IMR-90 (cell line): ENCODE data around the gene RPS6KB1. TPM values are rescaled to one million over a fixed set of nuclear protein-coding genes. Genes with fewer than 3 reads are reported as not detected.
"Not testable (repeated sequence)": the region's sequence is repeated elsewhere in the genome, so short reads cannot be mapped to it uniquely, and the experiment has no call there.

Experiments
- ATAC-seq: fragments of 200-7000 bp; cut with Tn5 transposase; 2 replicates; pipeline ENCODE4 v1.9.1; 2020; ENCODE audit warnings: low read depth, mild to moderate bottlenecking, moderate library complexity
- BruUV-seq: library from RNA; stranded (reverse); fragments of 400-500 nt; replicated peaks from 2 replicates; lab custom pipeline; 2021; lab: Mats Ljungman, UMichigan
- CTCF ChIA-PET: fragments of 300-600 bp; formaldehyde crosslinking; extraction: SDS; loops from one replicate; lab custom pipeline; 2021; ENCODE audit warnings: antibody characterized with exemption; lab: Yijun Ruan, JAX
- POLR2A ChIA-PET: fragments of 300-600 bp; sonication (Branson Sonifier 250); formaldehyde crosslinking; loops from one replicate; lab custom pipeline; 2022; ENCODE audit warnings: antibody characterized with exemption; ENCODE audit not compliant: unreplicated experiment; lab: Charles Lee
- DNase-seq: peaks from one replicate; pipeline ENCODE4 v3.0.0; 2013
- H2AFZ ChIP-seq: replicated peaks from 2 replicates; pipeline ENCODE3; 2013; ENCODE audit warnings: low read length, mild to moderate bottlenecking; ENCODE audit not compliant: poor library complexity
- H2AK5ac ChIP-seq: 2 replicates; pipeline ENCODE4 v1.6.1; 2013; ENCODE audit warnings: low read depth, low read length, inconsistent platforms
- H2AK9ac ChIP-seq: replicated peaks from 2 replicates; pipeline ENCODE3; 2013; ENCODE audit warnings: mild to moderate bottlenecking, low read depth, low read length, moderate library complexity; ENCODE audit not compliant: poor library complexity
- H2BK120ac ChIP-seq: 2 replicates; pipeline ENCODE4 v1.6.1; 2013; ENCODE audit warnings: low read depth, low read length, inconsistent platforms
- H2BK15ac ChIP-seq: 3 replicates; pipeline ENCODE4 v1.6.1; 2013; ENCODE audit warnings: low read depth, low read length, inconsistent platforms
- H2BK20ac ChIP-seq: 2 replicates; pipeline ENCODE4 v1.6.1; 2013; ENCODE audit warnings: low read depth, mild to moderate bottlenecking, inconsistent platforms, low read length, moderate library complexity
- H2BK5ac ChIP-seq: 2 replicates; pipeline ENCODE4 v1.6.1; 2013; ENCODE audit warnings: mild to moderate bottlenecking, low read depth, low read length, inconsistent platforms; ENCODE audit not compliant: poor library complexity, severe bottlenecking
- H3K14ac ChIP-seq: replicated peaks from 2 replicates; pipeline ENCODE4 v1.6.1; 2013; ENCODE audit warnings: low read depth, low read length, inconsistent platforms
- H3K18ac ChIP-seq: 2 replicates; pipeline ENCODE4 v1.6.1; 2013; ENCODE audit warnings: low read depth, low read length, control low read depth
- H3K23ac ChIP-seq: 2 replicates; pipeline ENCODE4 v1.6.1; 2013; ENCODE audit warnings: low read depth, low read length, inconsistent platforms
- H3K27ac ChIP-seq: 2 replicates; pipeline ENCODE4 v1.5.1; 2013; ENCODE audit warnings: mild to moderate bottlenecking, control low read depth, low read length; ENCODE audit not compliant: insufficient read depth
- H3K27me3 ChIP-seq: 2 replicates; pipeline ENCODE4 v1.6.1; 2013; ENCODE audit warnings: low read length; ENCODE audit not compliant: control insufficient read depth, insufficient read depth
- H3K36me3 ChIP-seq: 2 replicates; pipeline ENCODE4 v1.6.1; 2013; ENCODE audit warnings: low read length, mixed read lengths; ENCODE audit not compliant: control insufficient read depth, insufficient read depth
- H3K4ac ChIP-seq: 2 replicates; pipeline ENCODE4 v1.6.1; 2013; ENCODE audit warnings: low read depth, low read length, inconsistent platforms
- H3K4me1 ChIP-seq: 2 replicates; pipeline ENCODE4 v1.6.1; 2013; ENCODE audit warnings: low read length, mixed read lengths; ENCODE audit not compliant: control insufficient read depth, insufficient read depth
- H3K4me2 ChIP-seq: 2 replicates; pipeline ENCODE4 v1.6.1; 2013; ENCODE audit warnings: low read depth, mild to moderate bottlenecking, control low read depth, low read length, moderate library complexity
- H3K4me3 ChIP-seq: 2 replicates; pipeline ENCODE4 v1.5.1; 2013; ENCODE audit warnings: low read depth, mild to moderate bottlenecking, control low read depth, low read length, moderate library complexity; ENCODE audit not compliant: insufficient read depth
- H3K56ac ChIP-seq: 2 replicates; pipeline ENCODE4 v1.6.1; 2013; ENCODE audit warnings: low read length, inconsistent platforms; ENCODE audit not compliant: insufficient read depth; ENCODE audit errors: extremely low read depth
- H3K79me1 ChIP-seq, 2 experiments: 2 replicates each; pipeline ENCODE4 v1.6.1; 2013; ENCODE audit warnings: low read length in 2 of 2, inconsistent platforms in 1 of 2, low read depth in 1 of 2
- H3K9ac ChIP-seq: 2 replicates; pipeline ENCODE4 v1.6.1; 2013; ENCODE audit warnings: low read depth, low read length, control low read depth
- H3K9me1 ChIP-seq: 2 replicates; pipeline ENCODE4 v1.6.1; 2013; ENCODE audit warnings: low read length, inconsistent platforms; ENCODE audit not compliant: insufficient read depth
- H3K9me3 ChIP-seq: 2 replicates; pipeline ENCODE4 v1.6.1; 2013; ENCODE audit warnings: low read length; ENCODE audit not compliant: control insufficient read depth, insufficient read depth
- H4K20me1 ChIP-seq: 2 replicates; pipeline ENCODE4 v1.6.1; 2013; ENCODE audit warnings: low read length, inconsistent platforms; ENCODE audit not compliant: insufficient read depth
- H4K5ac ChIP-seq: 2 replicates; pipeline ENCODE4 v1.6.1; 2013; ENCODE audit warnings: mild to moderate bottlenecking, low read depth, low read length, control low read depth
- H4K8ac ChIP-seq, 2 experiments: 2 replicates each; pipeline ENCODE4 v1.6.1; 2013; ENCODE audit warnings: low read depth in 2 of 2, low read length in 2 of 2, control low read depth in 1 of 2, inconsistent platforms in 1 of 2
- H4K91ac ChIP-seq: 2 replicates; pipeline ENCODE4 v1.6.1; 2013; ENCODE audit warnings: low read depth, low read length, inconsistent platforms; ENCODE audit not compliant: insufficient read depth
- WGBS, 2 experiments: methylation state at CpG; one replicate each; pipeline versions ENCODE4 v1.1.5 to v1.1.7; 2013; ENCODE audit warnings: missing lambda C conversion rate in 2 of 2; ENCODE audit not compliant: insufficient read length in 1 of 2; ENCODE audit errors: extremely low coverage in 2 of 2; 5-methylcytosine and 5-hydroxymethylcytosine counted together
- dilution Hi-C: fragments of 300-500 bp; cut with HindIII; formaldehyde crosslinking; loops from one replicate; pipeline ENCODE4 v1.14.3; 2018; ENCODE audit warnings: low sequenced_read_pairs; ENCODE audit not compliant: unreplicated experiment
- in situ Hi-C: fragments of 300-500 bp; cut with MboI; formaldehyde crosslinking; loops from 3 replicates; pipeline ENCODE4 v1.14.3; 2019; ENCODE audit warnings: low sequenced_read_pairs, inconsistent platforms, mixed read lengths
- intact Hi-C: fragments of 100-400 bp; cut with micrococcal nuclease; formaldehyde crosslinking; loops from 2 replicates; pipeline ENCODE4 v1.10.0; 2022
- polyA plus RNA-seq, 3 experiments: library from polyadenylated mRNA; depleted of rRNA; stranded (reverse); fragments of >200 nt; gene quantifications; 2 replicates each; pipeline ENCODE4 v1.2.3, GENCODE V29; 2012; ENCODE audit warnings: low replicate concordance in 1 of 3
- total RNA-seq: library from RNA; depleted of rRNA; stranded (reverse); fragments of >200 nt; gene quantifications from 2 replicates; pipeline ENCODE4 v1.2.3, GENCODE V29; 2012

The RPS6KB1 gene
- total and polyA plus RNA-seq, 2 of the 4 experiments (the other 2 are of a cell fraction), result 11.7 to 20.3 TPM

GRCh38 chr17:59853919-59854729, 38.8 kb upstream of the RPS6KB1 start:
- DNase-seq, H3K4me3 ChIP-seq, dilution Hi-C loops, BruUV-seq, intact Hi-C loops, H3K9ac ChIP-seq, H3K27me3 ChIP-seq, H2AFZ ChIP-seq, H3K4me2 ChIP-seq, in situ Hi-C loops, H3K36me3 ChIP-seq, H3K9me3 ChIP-seq, H4K20me1 ChIP-seq, ATAC-seq, H2AK9ac ChIP-seq: not testable (repeated sequence)
- WGBS, 2 experiments, result 100% methylated on average over 1 of the region's 10 CpGs; no CpG with 5 or more reads in 1 of the 2 experiments
- Histone ChIP-seq H2BK15ac (peak overlapping the region; percentile 78; the same call in 2 of the 3 replicates), H4K91ac (peak overlapping the region; percentile 80), H3K4me1 (peaks cover 14% of the 10 kb centered on the region), H3K56ac (0 out of 2 replicates have a peak overlapping the region, but pooled peaks have one; percentile 17), H3K27ac (peak overlapping the region; percentile 67), H3K23ac (peak overlapping the region; percentile 10; the same call in 1 of the 2 replicates), H2BK5ac (peak overlapping the region; percentile 77), H3K14ac (peak overlapping the region; percentile 86), H2BK120ac (peak overlapping the region; percentile 74), H2BK20ac (peak overlapping the region; percentile 77), H3K9me1 (peaks cover 16% of the 10 kb centered on the region), H3K4ac (peak overlapping the region; percentile 78), H3K18ac (peak overlapping the region; percentile 80), H3K79me1 (peaks cover 4 to 43% of the 10 kb centered on the region in 2 experiments; a peak in 3 of 4 replicates), H2AK5ac (peak overlapping the region; percentile 92), H4K5ac (peak overlapping the region; percentile 45), H4K8ac (peak overlapping the region; percentile 4 to 53; a peak in 3 of 4 replicates)
- ChIA-PET POLR2A (interaction anchor here (0.5 to 1.1 kb wide), 4 partner anchors 8 to 17 kb away, joined by 3 to 16 read pairs (median 4); no protein-coding TSS in a partner anchor), CTCF (interaction anchor here (1.6 kb wide), 1 partner anchor 101 kb away, joined by 6 read pairs; no protein-coding TSS in a partner anchor)
